ENCODE results near the gene SNAPC5.

The SNAPC5 gene

GRCh38 chr15:66454143-66454542 is 43.4 kb downstream of the SNAPC5 start:
- no peak for DNase-seq

- no peak for DNase-seq
Measured at GRCh38 chr15:66452971-66453580, 44.5 kb downstream of the SNAPC5 start.

- DNase-seq = no peak
Measured at GRCh38 chr15:66452420-66452819, 45.1 kb downstream of the SNAPC5 start.
